ENCODE results near the gene PLXND1. TPM values are rescaled to one million over a fixed set of nuclear protein-coding genes. Genes with fewer than 3 reads are reported as not detected.

Gene PLXND1
- total RNA-seq, 3 donors from 2014 or later (not counting 1 experiment from before 2014, with no cell fraction given): 135 to 214 (median 189) TPM

DNA sequence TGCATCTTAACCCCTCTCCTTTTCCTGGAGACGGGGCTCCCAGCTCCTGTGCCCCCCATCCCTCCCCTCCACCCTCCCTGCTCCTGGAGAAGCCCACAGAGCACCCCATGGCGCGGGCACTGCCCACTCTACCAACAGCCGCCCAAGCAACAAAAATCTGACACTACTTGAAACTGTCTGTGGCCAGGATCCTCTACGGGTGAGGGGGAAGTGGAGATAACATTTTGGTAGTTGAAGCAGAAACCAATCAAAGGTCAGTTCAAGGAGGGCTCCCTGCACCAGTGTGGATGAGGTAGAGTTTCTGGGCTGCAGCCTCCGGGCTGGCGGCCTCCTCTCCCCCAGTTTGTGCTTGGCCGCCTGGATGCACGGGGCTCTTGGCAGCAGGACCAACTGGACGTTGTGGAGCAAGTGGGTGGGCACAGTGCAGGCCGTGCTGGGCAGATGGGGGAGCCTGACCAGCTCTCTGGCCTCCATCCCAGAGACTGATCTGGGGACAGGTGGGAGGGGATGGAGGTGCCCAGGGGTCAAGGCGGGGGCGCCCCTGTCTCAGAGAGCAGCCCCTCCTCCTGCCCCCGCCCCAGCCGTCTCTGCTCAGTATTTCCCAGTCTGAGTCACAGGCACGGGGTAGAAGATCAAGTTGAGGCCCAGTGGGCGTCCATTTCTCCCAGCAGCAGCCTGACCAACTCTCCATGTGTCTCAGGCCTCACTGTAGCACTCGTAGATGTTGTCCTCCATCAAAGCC is 50.7 kb downstream of the PLXND1 start:
- WGBS (ENCODE audit: insufficient coverage): 82% methylated on average over 17 of the region's 18 CpGs
- ATAC-seq (no peak), DNase-seq (no peak)
- H3K27me3 Mint-ChIP-seq (ENCODE audit: low read depth in 2 of 2): peaks cover 7 to 8% of the 10 kb centered on the region in 2 donors
- no peak overlapping the region for H3K27ac Mint-ChIP-seq
- TF ChIP-seq CTCF (IDR thresholded peaks at IDR 0.05): no peak
- Histone ChIP-seq H3K27me3 (ENCODE audit: control insufficient read depth, insufficient read depth, low read length) (no peaks in the 10 kb centered on the region), H3K4me1 (ENCODE audit: control insufficient read depth, insufficient read depth, low read length) (peaks cover 72% of the 10 kb centered on the region), H3K36me3 (ENCODE audit: control insufficient read depth, insufficient read depth, low read length) (peaks cover 13% of the 10 kb centered on the region), H3K4me3 (ENCODE audit: low read length) (no peak overlapping the region), H3K9me3 (ENCODE audit: control insufficient read depth, insufficient read depth, low read length) (no peaks in the 10 kb centered on the region), H3K27ac (ENCODE audit: low read length) (no peak overlapping the region)
- no peak overlapping the region for H3K4me3 Mint-ChIP-seq
- H3K36me3 Mint-ChIP-seq: no peaks in the 10 kb centered on the region
- no peaks in the 10 kb centered on the region for H3K9me3 Mint-ChIP-seq
- intact Hi-C loops (cut with micrococcal nuclease): no loop called here
- peaks cover 42 to 57% of the 10 kb centered on the region in 2 donors for H3K4me1 Mint-ChIP-seq

- Mint-ChIP-seq H3K36me3 (no peaks in the 10 kb centered on the region), H3K27me3 (ENCODE audit: low read depth in 2 of 2) (peaks cover 5 to 7% of the 10 kb centered on the region in 2 donors), H3K4me1 (peaks cover 38 to 53% of the 10 kb centered on the region in 2 donors), H3K27ac (no peak overlapping the region), H3K4me3 (no peak overlapping the region), H3K9me3 (no peaks in the 10 kb centered on the region)
- Histone ChIP-seq H3K27ac (ENCODE audit: low read length) (no peak overlapping the region), H3K9me3 (ENCODE audit: control insufficient read depth, insufficient read depth, low read length) (no peaks in the 10 kb centered on the region), H3K4me3 (ENCODE audit: low read length) (no peak overlapping the region), H3K4me1 (ENCODE audit: control insufficient read depth, insufficient read depth, low read length) (peaks cover 68% of the 10 kb centered on the region), H3K36me3 (ENCODE audit: control insufficient read depth, insufficient read depth, low read length) (peaks cover 13% of the 10 kb centered on the region), H3K27me3 (ENCODE audit: control insufficient read depth, insufficient read depth, low read length) (no peaks in the 10 kb centered on the region)
- ATAC-seq (no peak), DNase-seq (no peak)
- WGBS (ENCODE audit: insufficient coverage): 79% methylated on average over 15 of the region's 15 CpGs
- intact Hi-C loops (cut with micrococcal nuclease): no loop called here
- no peak for TF ChIP-seq CTCF (IDR thresholded peaks at IDR 0.05)
Observed at GRCh38 chr3:129555153-129555550, 51.3 kb downstream of the PLXND1 start.

DNA sequence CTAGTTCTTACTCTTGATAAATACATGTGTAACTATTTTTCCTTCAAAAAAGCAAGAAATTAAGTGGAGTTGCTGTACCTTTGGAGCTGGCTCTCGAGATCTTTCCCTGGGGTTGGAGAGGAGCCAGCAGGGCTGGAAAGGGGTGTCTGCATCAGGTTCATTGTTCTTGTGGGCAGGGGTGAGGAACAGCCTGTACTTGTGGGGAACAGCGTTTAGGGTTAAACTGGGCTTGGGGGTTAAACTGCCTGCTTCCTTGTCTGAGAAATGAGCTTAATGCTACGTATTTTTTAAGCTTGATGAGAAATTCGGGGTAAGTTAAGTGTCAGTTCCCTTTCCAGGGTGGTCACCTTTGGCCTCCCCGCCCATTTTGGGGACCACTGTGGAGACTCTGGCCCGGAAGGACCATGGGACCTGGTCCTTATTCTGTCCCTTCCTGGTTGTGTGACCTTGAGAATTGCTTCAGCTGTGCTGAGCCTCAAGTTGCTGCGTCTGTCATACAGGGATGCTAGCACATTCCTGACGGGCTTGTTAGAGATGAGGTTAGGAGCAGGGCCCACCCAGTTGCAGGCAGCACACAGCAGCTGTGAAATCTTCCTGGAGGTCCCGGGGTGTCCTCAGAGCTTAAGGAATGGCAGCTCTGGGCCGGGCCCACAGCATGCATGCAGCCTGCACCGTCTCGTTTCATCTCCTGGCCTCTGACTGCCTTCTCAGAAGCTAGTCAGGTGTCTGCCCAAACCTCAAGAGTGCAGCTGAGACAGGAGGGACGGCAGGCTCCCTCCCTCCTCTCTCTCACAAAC is 51.9 kb downstream of the PLXND1 start:
- H3K9me3 ChIP-seq (ENCODE audit: control insufficient read depth, insufficient read depth, low read length): no peaks in the 10 kb centered on the region
- Mint-ChIP-seq H3K4me1 (peaks cover 38 to 56% of the 10 kb centered on the region in 2 donors), H3K27me3 (ENCODE audit: low read depth in 2 of 2) (peaks cover 5 to 7% of the 10 kb centered on the region in 2 donors), H3K27ac (peak overlapping the region in 1 of 2 donors; percentile 33), H3K4me3 (peak overlapping the region; percentile 47), H3K9me3 (no peaks in the 10 kb centered on the region), H3K36me3 (no peaks in the 10 kb centered on the region)
- intact Hi-C loops (cut with micrococcal nuclease): no loop called here
- H3K4me1 ChIP-seq (ENCODE audit: control insufficient read depth, insufficient read depth, low read length): peaks cover 62% of the 10 kb centered on the region
- H3K36me3 ChIP-seq (ENCODE audit: control insufficient read depth, insufficient read depth, low read length): peaks cover 13% of the 10 kb centered on the region
- DNase-seq (no peak), ATAC-seq (no peak)
- no peaks in the 10 kb centered on the region for H3K27me3 ChIP-seq (ENCODE audit: control insufficient read depth, insufficient read depth, low read length)
- no peak for TF ChIP-seq CTCF (IDR thresholded peaks at IDR 0.05)
- H3K27ac ChIP-seq (ENCODE audit: low read length): no peak overlapping the region
- no peak overlapping the region for H3K4me3 ChIP-seq (ENCODE audit: low read length)
- 70% methylated on average over 13 of the region's 13 CpGs for WGBS (ENCODE audit: insufficient coverage)
